ENCODE measurements around the gene PTPRD. TPM values are rescaled to one million over a fixed set of nuclear protein-coding genes. Genes with fewer than 3 reads are reported as not detected.

PTPRD gene
- polyA plus RNA-seq, 3 donors, result 106 to 122 (median 110) TPM

DNA sequence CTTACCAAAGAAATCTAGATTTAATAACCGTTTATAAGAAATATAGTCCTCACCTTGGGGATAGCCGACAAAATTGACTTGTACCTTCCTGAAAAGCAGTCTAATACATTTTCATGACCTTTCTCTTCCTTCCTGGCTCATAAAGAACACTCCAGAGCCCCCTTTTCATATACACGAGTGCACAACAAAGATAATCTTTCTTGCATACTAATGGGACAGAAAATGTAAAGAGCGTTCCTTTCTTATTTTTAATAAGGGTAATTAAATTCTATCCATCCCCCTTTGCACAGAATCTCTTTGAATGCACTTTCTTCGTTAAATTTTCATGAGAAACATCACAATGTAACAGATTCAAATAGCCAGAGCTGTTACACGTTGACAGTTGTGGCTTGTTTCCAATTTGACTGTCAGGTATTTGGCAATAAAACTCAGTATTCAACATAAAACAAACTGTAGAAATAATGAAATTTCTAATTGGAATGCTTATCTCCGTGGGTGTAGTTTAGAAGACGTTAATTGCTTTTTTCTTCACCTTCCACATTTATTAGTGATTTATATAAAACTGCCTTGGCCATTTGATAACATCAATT lies 2080.9 kb downstream of the PTPRD start:
- DNase-seq, result no peak

DNA sequence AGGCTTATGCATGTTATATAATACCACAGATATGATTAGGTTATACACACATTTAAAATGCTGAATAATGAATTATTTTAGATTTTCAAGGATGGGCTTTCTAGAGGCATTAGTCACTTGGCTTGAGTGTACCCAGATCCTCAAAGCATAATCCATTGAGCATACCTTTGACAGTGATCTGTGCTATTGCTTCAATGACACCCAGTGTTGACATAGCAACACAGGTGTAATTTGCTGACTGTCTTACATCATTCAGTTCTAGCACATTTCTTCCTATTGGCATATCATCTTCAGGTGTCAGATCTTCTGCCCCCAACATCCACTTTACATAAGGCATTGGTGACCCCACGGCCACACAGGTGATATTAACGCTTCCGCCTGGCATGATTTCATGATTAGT lies 2091.7 kb downstream of the PTPRD start:
- DNase-seq, result no peak

DNA sequence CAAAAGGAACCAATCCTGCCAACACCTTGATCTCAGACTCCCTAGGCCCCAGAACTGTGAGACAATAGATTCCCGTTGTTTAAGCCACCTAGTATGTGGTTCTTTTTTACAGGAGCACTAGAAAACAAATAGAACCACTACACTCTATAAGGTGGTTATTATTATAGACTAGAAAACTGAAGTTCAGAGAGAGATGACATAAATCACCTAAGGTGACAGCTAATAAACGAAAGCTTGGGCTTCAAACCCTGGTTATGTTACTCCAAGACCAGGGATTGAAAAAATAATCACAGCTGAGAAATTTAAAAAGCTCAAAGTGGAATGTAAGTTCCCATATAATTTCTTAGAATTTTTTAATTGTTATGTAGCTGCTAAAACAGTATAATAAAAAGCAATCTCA lies 2097.1 kb downstream of the PTPRD start:
- no peak for DNase-seq

DNA sequence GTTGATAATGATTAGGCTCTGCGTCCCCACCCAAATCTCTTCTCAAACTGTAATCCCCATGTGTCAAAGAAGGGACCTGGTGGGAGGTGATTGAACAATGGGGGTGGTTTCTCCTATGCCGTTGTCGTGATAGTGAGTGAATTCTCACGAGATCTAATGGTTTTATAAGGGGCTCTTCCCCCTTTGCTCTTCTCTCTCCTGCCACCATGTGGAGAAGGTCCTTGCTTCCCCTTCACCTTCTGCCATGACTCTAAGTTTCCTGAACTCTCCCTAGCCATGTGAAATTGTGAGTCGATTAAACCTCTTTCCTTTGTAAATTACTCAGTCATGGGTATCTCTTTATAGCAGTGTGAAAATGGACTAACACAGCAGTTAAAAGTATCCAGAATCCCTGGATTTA lies 2098.0 kb downstream of the PTPRD start:
- DNase-seq, result no peak

DNA sequence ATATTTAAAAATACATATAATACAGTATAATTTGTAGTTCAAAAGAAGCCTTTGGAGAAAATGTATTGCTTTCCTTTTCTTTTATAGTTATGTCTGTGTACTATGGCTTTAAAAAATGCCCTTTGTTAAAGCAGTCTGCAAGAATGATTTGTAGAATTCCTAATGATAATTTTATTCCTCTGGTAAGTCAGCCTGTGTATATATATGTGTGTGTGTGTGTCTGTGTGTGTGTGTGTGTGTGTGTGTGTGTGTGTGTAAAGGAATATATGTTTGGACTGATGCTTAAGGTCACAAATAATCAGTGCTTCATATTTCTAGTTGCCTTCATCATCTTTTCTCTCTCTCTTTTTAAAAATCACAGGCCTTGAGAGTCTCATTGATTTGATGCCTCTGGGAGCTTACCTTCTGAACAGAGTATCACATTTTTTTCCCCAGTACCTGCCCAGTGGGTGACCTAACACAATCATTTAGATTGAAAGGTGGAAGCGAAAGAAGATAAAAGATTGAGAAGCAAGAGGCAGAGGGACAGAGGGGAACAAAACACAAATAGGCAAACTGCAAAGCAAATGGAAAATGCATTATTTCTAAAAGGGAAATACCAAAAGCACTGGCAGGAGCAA lies 2104.0 kb downstream of the PTPRD start:
- DNase-seq, result no peak

DNA sequence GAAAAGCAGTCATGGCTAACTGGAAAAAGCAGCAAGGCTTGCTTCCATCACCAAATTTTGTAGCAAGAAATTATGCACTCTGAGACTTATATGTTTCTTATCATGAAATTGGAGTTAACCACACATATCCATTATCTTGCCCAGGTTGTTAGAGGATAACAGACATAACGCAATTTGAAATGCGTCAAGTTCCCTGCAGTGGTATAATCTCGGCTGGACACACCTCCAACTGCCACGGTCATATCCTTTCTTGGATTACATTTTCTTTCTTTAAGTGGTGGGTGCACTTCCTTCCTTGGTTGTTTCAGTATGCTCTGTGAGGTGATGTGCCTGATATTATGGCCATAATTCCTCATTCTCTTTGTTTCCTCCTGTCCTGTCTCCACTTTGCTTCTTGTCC lies 2118.2 kb downstream of the PTPRD start:
- DNase-seq, result no peak

DNA sequence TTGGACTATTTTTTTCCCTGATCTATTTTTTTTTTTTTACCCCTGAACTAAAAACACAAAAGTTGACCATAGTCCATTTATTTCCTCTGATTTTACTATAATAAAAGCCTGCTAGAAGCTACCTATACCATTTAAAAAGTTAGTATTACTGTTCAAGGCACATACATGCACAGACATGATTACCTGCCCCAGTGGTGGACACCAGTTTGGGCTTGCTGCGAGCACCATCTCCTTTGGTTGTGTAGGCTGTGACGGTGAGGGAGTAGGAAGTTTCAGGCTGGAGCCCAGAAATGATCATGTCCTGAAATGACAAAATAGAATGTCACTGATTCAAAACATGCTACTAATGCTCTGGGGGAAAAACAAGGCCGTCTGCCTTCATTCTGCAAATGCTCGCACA lies 2120.1 kb downstream of the PTPRD start:
- no peak for DNase-seq

DNA sequence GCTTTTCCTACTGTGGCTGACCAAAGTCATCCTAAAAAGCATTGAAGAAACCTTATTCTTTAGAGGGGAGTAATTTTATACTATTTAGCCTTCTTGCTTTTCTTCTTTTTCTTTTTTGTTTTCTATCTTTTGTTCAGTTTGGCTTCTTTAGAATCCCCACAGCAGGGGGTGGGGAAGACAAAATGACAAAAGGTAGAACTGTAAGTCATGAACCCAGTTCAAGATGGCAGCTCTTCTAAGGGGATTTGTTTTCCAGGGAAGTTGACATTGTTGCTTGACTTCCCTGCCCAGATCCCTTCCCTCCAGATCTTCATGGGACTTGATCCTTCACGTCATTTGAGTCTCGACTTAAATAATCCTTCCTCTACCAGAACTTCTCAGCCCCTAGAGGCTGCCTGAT lies 2120.8 kb downstream of the PTPRD start:
- no peak for DNase-seq

DNA sequence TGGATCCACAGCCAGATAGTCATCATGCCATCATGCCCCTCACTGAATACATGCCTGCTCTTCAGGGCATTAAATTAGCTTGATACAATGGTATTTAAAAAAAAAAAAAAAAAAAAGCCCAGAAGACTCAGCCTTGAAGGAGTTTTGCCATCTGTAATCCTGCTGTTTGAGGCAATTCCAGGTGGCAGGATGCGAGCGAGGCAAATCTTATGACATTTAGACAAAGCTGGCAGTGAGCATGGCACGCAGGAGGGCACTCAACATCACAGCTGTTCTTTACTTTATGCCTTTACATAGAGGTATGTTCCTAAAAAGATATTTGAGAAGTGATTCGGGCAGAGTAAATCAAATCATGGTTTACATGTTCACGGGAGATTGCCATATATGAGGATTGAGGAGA lies 2121.2 kb downstream of the PTPRD start:
- DNase-seq, result no peak

DNA sequence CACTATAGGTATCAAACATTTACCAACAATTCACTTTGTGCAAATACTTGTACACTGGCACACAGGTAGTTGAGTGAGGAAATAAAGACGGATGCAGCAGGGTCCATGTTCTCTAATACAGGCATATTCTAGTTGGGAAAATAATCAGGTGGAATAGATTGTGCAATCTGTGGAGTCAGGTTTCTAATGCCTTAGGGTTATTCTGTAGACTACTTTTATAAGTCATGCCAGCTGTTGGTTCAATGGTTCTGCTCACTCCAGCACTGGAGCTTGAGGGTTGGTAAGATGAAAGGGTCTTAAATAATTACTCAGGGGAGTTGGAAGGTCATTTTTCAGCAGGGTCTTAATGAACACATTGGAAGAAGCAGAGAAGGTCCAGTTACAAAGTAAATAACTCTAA lies 2123.0 kb downstream of the PTPRD start:
- DNase-seq, result no peak

DNA sequence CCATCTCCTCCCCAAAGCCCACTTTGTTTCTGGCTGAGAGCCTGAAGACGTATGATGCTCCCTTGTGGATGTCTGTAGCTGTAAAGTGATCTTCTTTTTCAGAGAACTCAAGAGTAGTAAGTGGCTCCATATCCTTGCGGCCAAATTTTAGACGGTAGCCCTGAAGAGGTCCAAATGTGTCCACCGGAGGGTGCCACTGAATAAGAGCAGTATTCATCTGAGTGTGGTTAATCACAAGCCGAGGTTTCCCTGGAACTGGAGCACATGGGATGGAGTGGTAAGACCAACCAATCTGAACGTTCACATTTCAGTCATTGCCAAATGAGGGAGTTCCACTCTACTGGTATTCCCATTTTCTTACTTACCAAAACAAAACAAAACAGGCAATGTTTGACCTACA lies 2126.7 kb downstream of the PTPRD start:
- DNase-seq, result no peak

DNA sequence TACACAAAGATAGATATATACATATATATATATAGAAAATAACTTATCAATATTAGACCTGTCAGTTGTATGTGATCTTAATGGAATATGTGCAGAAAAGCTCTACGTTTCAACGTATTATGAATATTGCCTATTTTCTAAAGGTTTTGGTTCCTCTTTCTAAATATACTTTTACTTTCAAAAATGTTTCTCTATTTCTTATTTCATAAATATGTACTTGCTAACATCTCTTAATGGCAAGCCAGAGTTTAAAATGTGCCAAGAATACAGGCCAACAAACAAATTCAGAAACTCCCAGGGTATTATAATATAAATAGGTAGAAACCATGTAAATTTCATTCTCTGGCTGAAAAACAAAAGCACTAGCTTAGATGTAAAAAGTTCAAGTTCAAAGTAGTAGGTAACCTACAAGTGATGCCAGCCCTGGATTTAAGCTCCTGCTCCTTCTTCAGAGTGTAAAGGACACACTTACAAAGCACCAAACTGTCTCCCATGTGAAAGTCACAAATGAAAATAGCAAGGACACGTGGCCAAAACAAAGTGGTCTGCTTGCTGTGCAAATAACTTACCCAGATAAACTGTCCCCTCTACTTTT lies 2128.1 kb downstream of the PTPRD start:
- no peak for DNase-seq

DNA sequence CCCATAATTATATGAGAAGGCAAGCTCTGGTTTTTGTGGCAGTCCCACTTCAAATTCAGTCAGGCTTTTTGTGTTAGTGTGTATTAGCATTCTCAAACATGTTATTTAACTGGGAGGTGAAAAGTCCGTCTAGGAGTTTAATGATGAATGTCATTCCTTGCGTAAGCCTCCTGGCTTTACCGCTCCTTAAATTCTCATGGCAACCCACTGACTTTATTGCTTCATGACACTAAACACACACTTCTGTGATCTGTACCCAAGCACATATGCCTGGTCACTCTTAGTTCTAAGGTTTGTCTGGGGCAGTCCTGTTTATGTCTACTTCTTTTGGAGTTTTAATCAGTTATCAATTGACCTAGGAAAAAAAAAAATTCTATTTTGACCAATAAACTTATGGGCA lies 2135.4 kb downstream of the PTPRD start:
- DNase-seq, result no peak

DNA sequence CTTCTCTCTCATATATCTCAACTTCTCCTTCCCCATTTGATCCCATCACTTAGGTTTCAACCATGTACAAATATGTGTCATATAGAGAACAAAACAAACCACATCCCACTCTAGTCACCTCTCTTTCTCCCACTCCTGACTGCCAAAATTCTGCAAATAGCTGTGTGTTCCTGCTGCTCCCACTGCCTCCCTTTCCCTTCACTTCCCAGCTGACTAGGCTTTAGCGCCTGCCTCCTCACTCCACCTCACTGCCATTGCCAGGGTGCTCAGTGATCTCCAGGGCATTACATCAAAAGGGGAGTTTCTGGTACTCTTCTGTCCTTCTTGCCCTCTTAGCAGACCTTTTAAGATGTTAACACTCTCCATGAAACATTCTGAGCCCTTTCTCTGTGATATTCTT lies 2137.9 kb downstream of the PTPRD start:
- no peak for DNase-seq

DNA sequence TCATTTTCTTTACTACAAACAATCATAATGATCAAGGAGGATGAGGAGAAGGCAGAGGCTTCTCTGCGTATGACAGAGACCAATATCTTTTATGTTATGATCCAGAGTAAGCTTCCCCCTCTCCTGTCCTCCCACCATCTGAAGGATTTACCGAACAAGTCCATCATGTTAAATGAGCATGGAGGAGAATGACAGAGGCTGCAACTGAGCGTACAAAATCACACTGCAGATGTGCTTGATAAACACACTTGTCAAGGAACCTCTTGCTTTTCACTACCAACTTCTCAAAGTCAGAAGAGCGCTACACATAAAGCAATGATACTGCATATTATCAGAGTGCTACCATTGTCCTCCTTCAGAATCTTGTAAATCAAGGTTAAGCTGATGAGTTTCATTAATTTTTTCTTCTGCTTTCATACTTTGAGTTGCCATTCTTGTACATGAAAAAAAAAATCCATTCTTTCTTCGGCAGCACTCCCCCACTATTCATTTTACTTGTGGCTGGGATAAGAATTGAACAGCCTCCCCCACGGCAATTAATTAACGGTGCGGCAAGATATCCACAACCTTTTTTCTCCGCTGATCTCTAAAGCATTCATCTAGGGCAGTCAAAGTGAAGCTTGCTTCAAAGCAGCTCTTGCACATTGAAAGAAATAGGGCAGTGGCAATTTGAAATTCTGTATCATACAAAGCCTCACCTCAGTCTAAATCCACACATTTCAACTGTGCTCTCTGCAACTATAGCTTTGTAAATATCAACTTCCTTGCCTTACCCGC lies 2139.4 kb downstream of the PTPRD start:
- no peak for DNase-seq

DNA sequence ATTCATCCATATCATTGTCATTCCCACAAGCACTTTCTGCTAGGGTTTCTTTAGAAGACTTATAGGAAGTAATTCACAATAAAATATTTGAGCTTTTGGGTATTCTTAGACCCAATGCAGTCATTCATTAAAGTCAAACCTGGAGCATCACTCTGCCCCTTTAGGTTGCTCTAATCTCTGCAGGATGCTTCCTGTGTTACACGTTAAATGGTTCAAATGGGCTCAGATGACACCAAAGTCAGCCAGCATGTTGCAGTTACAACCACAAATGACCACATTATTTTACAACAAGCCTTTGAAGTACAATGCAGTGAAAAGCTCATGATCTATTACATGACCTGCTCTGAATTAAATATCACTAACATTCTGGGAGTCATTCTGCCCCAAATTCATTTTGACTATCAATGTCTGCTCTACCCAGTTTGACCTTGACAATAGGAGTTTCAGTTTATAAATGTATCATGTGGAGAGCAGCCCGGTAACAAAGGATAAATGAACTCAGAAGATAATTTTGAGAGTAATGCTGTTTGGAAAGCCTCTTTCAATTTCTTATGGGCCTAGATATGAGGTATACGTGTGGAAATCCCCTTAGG lies 2144.7 kb downstream of the PTPRD start:
- no peak for DNase-seq

DNA sequence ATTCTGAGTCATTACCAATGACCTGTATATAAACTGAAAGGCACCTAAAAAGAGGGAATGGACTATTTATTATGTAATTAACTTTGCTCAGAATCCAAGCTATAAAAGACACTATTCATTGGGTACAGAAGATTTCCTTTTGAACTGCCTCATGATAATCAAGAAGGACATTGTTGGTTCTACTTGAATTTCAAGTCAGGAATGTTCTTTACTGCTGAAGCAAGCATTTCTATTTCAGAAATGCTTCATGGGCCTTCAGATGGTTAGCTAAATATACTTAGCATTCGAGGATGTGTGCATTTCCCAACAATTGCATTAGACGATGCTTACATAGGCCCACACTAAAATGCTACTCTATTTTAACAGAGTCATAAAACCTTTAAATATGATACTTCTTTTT lies 2155.0 kb downstream of the PTPRD start:
- no peak for DNase-seq

DNA sequence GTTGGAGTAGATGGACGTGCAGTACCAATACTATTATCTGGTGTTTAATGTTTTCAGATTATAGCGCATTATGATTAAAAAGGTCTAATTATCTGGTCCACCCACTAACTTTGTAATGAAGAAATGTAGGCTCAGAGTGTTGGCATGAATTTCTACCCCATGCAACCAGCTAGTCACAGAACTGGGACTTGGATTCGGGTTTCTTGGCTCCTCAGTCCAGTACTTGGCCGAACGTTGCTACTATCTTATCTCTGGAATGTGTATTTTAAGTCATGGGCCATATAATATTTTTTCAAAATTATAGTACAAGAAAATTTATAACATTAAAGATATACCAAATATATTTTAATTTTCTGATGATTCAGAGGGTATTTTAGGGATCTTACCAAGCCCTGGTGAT lies 2155.7 kb downstream of the PTPRD start:
- DNase-seq, result no peak

DNA sequence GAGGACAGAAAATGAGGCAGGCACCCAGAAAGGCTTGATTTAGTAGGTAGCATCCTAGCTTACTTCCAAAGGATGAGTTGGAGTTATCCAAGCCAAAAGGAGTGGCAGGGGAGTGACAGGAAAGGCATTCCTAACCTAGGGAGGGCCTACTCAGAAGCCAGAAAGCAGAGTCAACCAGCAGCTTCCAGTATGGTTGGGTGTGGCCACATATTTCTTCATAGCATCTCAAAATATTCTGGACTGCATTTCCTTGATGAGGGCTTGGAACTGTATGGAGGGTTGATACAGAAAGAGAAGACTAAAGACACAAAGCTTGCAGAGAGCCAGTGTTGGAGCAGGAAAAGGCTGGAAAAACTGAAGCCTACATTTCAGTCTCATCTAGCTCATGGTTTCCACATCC lies 2156.5 kb downstream of the PTPRD start:
- no peak for DNase-seq

DNA sequence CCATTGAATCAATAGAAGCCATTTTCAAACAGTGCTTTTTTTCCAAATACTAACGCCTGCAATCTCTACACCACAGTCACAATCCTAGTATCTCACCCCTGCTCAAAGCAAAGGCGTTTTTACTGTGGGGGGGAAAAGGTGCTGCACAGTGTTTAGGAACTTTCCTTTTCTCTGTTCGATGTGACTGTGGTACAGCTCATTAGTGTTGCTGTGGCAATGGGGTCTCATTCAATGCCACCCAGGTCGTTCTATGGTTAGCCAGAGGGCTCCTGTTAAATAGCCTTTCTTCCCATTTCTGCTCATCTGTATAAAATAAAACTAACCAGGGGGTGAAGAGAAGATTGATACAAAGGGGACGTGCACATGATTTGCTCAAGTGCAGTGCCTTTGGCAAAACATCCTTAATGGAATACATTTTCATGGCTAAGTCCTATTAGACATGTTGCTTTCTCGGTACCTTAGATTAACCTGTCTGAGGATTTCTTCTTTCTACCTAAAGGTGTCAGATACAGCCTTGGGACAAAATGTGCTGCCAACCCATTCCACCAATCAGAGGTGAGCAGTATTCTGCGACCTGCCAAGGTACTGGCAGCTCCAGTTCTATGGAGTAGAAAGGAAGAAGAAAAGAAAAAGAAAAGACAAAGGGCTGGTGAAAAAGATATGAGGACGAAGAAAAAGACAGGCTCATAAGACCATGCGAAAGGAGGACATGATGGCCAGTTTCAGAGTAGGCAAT lies 2161.8 kb downstream of the PTPRD start:
- DNase-seq, result no peak

DNA sequence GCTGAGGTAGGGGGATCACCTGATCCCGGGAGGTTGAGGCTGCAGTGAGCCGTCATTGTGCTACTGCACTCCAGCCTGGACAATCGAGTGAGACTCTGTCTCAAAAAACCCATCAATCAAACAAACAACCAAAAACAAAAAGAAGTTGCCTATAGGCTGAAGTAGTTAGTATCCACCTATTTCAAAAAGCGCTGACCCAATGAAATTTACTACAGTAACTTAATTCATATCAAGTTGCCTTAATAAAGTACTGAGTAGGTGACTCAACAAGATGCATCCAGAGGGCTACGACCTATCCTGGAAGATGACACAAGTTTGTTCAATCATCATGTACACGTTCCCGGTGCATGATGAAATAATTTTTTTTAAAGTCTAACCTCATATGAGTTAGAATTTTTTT lies 2164.6 kb downstream of the PTPRD start:
- DNase-seq, result no peak

DNA sequence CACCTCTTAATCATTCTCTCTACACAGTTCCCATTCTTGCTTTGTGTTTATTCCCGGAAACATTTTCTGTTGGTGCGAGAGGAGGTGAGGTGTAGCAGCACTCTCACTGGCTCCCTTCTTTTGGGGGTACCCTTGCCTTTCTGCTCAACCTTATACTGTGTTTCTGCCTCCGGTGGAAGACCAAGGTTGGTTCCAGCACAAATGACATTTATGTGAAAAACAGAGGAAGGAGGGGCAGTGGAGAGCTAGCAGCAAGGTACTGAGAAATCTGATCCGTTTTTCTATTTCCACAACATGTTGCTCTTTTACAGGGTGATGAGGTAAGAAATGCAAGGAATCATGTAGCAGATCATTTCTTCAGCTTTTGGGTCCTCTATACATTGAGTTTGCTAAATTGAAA lies 2165.2 kb downstream of the PTPRD start:
- DNase-seq, result no peak

All from renal pelvis (tissue), 4 donors.